NCI-H526 treated with DMSO at 0.1 percent for 48 hours (cell line): ENCODE data around the gene CFAP221.

ENCODE experiments used
- DNase-seq: peaks from one replicate; lab custom pipeline; 2025; lab: John Stamatoyannopoulos, UW

CFAP221 gene

GRCh38 chr2:119700866-119701265 lies 156.6 kb downstream of the CFAP221 start:
- no peak for DNase-seq

- DNase-seq, result no peak
Observed at GRCh38 chr2:119701352-119701751, 157.1 kb downstream of the CFAP221 start.

GRCh38 chr2:119702203-119702917 lies 158.1 kb downstream of the CFAP221 start:
- DNase-seq, result no peak

- DNase-seq, result peak; percentile 38
Observed at GRCh38 chr2:119702918-119703401, 158.7 kb downstream of the CFAP221 start.

GRCh38 chr2:119703526-119703925 lies 159.3 kb downstream of the CFAP221 start:
- DNase-seq, result no peak

GRCh38 chr2:119704670-119705120 lies 160.4 kb downstream of the CFAP221 start:
- DNase-seq, result no peak

GRCh38 chr2:119706221-119706620 lies 162.0 kb downstream of the CFAP221 start:
- no peak for DNase-seq
